Gastroesophageal sphincter (tissue), 3 donors: ENCODE results near the gene LY9.

Source experiments
- CTCF ChIP-seq, 4 experiments: fragments of 200-600 bp in 2 of 4; fragments of 450-650 bp in 2 of 4; sonication (generic) in 1 of 4; IDR thresholded peaks; one replicate each; pipeline ENCODE4 v1.5.1; 2017 to 2019; ENCODE audit warnings: antibody characterized with exemption in 4 of 4, mild to moderate bottlenecking in 2 of 4, moderate library complexity in 2 of 4
- POLR2A ChIP-seq, 2 donors: fragments of 450-650 bp; IDR thresholded peaks; one replicate each; pipeline ENCODE4 v1.6.1; 2017; ENCODE audit warnings: antibody characterized with exemption in 2 of 2, mild to moderate bottlenecking in 2 of 2, moderate library complexity in 1 of 2

- TF ChIP-seq CTCF (IDR thresholded peaks at IDR 0.05) (no peak), POLR2A (IDR thresholded peaks at IDR 0.05) (no peak)
These were observed 67.2 kb downstream of the LY9 start for GRCh38 chr1:160863061-160863773.
